DOHH2 (cell line): Measurements from ENCODE around the gene IGLON5.

Experiments
- H3F3A ChIP-seq: fragments of 200-600 bp; sonication (generic), shearing (Covaris generic); 2 replicates; pipeline ENCODE4 v1.6.0; 2016; ENCODE audit warnings: antibody characterized with exemption, mild to moderate bottlenecking; ENCODE audit not compliant: control insufficient read depth, insufficient read depth
- H3K27ac ChIP-seq: fragments of 200-600 bp; sonication (generic); 2 replicates; pipeline ENCODE4 v1.5.1; 2014; ENCODE audit warnings: low read depth, mild to moderate bottlenecking, low read length, moderate library complexity
- H3K27me3 ChIP-seq: fragments of 200-600 bp; sonication (generic); 2 replicates; pipeline ENCODE4 v1.6.1; 2014; ENCODE audit warnings: mild to moderate bottlenecking, low read length, mixed read lengths; ENCODE audit not compliant: control insufficient read depth
- H3K36me3 ChIP-seq: fragments of 200-600 bp; sonication (generic); 2 replicates; pipeline ENCODE4 v1.6.1; 2014; ENCODE audit warnings: mild to moderate bottlenecking, low read length, moderate library complexity, mixed read lengths; ENCODE audit not compliant: control insufficient read depth
- H3K4me1 ChIP-seq: fragments of 200-600 bp; sonication (generic); 2 replicates; pipeline ENCODE4 v1.6.1; 2014; ENCODE audit warnings: mild to moderate bottlenecking, low read length, mixed read lengths; ENCODE audit not compliant: control insufficient read depth
- H3K4me2 ChIP-seq: fragments of 200-600 bp; sonication (generic); 2 replicates; pipeline ENCODE4 v1.6.0; 2014; ENCODE audit warnings: mild to moderate bottlenecking, low read length, moderate library complexity
- H3K4me3 ChIP-seq: fragments of 200-600 bp; sonication (generic); 2 replicates; pipeline ENCODE4 v1.5.1; 2014; ENCODE audit warnings: mild to moderate bottlenecking, low read length, mixed read lengths
- H3K79me2 ChIP-seq: fragments of 200-600 bp; sonication (generic); 2 replicates; pipeline ENCODE4 v1.6.1; 2014; ENCODE audit warnings: mild to moderate bottlenecking, low read length, mixed read lengths; ENCODE audit not compliant: control insufficient read depth
- H3K9me2 ChIP-seq: fragments of 200-600 bp; sonication (generic); replicated peaks from 2 replicates; pipeline ENCODE4 v1.6.1; 2014; ENCODE audit warnings: mild to moderate bottlenecking, low read length, mixed read lengths; ENCODE audit not compliant: control insufficient read depth
- H3K9me3 ChIP-seq: fragments of 200-600 bp; sonication (generic); 2 replicates; pipeline ENCODE4 v1.6.1; 2014; ENCODE audit warnings: antibody characterized with exemption, low read length, mixed read lengths; ENCODE audit not compliant: control insufficient read depth, insufficient read depth
- H4K20me1 ChIP-seq: fragments of 200-600 bp; sonication (generic); 2 replicates; pipeline ENCODE4 v1.6.0; 2014; ENCODE audit warnings: low read depth, mild to moderate bottlenecking, antibody characterized with exemption, low read length, moderate library complexity; ENCODE audit not compliant: control insufficient read depth, insufficient read depth
- EZH2phosphoT487 ChIP-seq: fragments of 200-600 bp; sonication (generic); IDR thresholded peaks from 2 replicates; pipeline ENCODE4 v1.6.1; 2017; ENCODE audit warnings: borderline replicate concordance, mild to moderate bottlenecking, antibody characterized with exemption, low read length, moderate library complexity, mixed read lengths
- TF ChIP-seq, protein P1 (sequence below): fragments of 200-600 bp; sonication (generic); IDR thresholded peaks from one replicate; pipeline ENCODE4 v1.5.1; 2014; ENCODE audit warnings: antibody characterized with exemption, mild to moderate bottlenecking, low read depth, low read length; ENCODE audit not compliant: poor library complexity, severe bottlenecking

Gene IGLON5

DNA sequence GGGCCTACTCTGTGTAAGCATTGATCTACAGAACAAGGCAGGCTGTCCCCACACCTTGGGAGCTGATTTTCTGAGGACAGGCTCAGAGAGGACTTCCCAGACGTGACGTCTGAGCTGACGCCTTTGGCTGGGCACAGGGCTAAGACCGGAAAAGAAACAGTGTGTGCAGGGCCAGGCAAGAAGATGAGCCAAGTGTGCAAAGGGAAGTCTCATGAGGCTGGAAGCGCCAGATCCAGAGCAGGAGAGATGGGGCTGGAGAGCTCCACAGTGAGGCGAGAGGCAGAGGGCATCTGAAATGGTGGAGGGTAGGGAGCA lies 12.7 kb downstream of the IGLON5 start:
- Histone ChIP-seq H3K9me2 (no peaks in the 10 kb centered on the region), H3K27me3 (no peaks in the 10 kb centered on the region), H3K4me3 (no peak overlapping the region), H3K4me1 (no peaks in the 10 kb centered on the region), H3K27ac (no peak overlapping the region), H4K20me1 (no peaks in the 10 kb centered on the region), H3K9me3 (no peaks in the 10 kb centered on the region), H3K4me2 (no peak overlapping the region), H3K36me3 (no peaks in the 10 kb centered on the region), H3F3A (no peaks in the 10 kb centered on the region), H3K79me2 (no peaks in the 10 kb centered on the region)
- TF ChIP-seq, protein P1, sequence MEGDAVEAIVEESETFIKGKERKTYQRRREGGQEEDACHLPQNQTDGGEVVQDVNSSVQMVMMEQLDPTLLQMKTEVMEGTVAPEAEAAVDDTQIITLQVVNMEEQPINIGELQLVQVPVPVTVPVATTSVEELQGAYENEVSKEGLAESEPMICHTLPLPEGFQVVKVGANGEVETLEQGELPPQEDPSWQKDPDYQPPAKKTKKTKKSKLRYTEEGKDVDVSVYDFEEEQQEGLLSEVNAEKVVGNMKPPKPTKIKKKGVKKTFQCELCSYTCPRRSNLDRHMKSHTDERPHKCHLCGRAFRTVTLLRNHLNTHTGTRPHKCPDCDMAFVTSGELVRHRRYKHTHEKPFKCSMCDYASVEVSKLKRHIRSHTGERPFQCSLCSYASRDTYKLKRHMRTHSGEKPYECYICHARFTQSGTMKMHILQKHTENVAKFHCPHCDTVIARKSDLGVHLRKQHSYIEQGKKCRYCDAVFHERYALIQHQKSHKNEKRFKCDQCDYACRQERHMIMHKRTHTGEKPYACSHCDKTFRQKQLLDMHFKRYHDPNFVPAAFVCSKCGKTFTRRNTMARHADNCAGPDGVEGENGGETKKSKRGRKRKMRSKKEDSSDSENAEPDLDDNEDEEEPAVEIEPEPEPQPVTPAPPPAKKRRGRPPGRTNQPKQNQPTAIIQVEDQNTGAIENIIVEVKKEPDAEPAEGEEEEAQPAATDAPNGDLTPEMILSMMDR, result no peak
- no peak for TF ChIP-seq EZH2phosphoT487

DNA sequence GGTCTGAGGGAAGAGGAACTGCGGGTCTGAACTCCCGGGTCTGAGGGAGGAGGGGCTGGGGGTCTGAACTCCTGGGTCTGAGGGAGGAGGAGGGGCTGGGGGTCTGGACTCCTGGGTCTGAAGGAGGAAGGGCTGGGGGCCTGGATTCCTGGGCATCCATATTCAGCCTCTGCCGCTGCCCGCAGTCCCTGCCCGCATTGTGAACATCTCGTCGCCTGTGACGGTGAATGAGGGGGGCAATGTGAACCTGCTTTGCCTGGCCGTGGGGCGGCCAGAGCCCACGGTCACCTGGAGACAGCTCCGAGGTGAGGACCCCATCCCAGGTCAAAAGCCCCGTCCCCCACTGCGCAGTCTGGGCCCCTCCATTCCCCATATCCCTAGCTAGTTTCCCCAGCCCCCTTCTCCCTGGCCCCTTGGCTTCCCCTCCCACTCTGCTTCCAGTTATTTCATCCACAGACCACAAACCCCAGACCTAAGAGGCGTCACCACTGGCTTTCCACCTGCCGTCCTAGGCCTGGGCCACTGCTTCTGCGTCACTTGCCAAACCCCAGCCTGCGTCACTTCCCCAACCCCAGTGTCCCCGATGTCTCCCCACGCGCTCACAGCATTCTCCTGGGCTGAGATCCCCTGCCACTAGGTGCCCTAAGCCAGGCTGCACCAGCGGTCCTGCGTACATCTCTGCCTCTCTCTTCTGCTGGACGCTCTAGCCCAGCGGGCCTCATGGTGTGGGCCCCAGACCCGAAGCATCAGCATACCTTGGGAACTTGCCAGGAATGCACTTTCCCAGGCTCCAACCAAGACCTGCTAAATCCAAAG lies 13.9 kb downstream of the IGLON5 start:
- Histone ChIP-seq H3K27me3 (no peaks in the 10 kb centered on the region), H3K27ac (no peak overlapping the region), H3K4me2 (no peak overlapping the region), H3K79me2 (no peaks in the 10 kb centered on the region), H4K20me1 (no peaks in the 10 kb centered on the region), H3K9me3 (no peaks in the 10 kb centered on the region), H3F3A (no peaks in the 10 kb centered on the region), H3K9me2 (no peaks in the 10 kb centered on the region), H3K4me1 (no peaks in the 10 kb centered on the region), H3K4me3 (no peak overlapping the region), H3K36me3 (no peaks in the 10 kb centered on the region)
- no peak for TF ChIP-seq EZH2phosphoT487
- TF ChIP-seq, protein P1, result no peak

DNA sequence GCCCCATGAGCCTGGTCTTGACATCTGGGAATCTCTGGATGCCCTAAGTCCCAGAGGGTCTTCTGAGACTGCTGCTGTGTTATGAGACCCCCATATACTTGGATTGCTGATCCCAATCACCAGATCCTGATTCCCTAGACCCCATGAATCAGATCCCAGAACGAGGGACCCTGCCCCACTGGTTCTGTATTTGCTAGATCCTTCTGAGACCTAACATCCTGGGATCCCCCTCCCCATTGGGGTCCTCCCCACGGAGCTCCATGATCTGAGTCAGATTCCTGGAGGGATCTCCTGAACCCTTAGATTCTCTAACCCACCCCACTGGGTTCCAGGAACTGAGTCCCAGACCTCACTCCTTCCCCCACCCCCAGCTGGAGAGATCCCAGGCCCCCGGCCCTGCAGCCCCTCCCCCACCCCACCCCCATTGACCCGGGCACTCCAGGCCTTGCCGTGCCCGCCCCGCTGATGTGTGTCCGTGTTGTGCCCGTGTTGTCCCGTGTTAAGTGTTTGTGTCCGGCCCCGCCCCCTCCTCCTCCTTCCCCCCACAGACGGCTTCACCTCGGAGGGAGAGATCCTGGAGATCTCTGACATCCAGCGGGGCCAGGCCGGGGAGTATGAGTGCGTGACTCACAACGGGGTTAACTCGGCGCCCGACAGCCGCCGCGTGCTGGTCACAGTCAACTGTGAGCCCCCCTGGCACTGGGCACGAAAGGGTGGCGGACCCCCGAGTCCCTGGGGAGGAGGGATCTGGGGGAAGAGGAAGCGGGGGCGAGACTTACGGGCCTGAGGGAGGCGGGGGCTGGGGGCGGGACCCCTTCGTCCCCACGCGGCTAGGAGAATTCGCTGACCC lies 15.0 kb downstream of the IGLON5 start:
- H3K4me3 ChIP-seq, result no peak overlapping the region
- no peaks in the 10 kb centered on the region for H3K4me1 ChIP-seq

More for the DNA sequence above, 15.0 kb downstream of the IGLON5 start:
- Histone ChIP-seq H3F3A (no peaks in the 10 kb centered on the region), H4K20me1 (no peaks in the 10 kb centered on the region), H3K9me2 (no peaks in the 10 kb centered on the region), H3K27me3 (no peaks in the 10 kb centered on the region), H3K4me2 (no peak overlapping the region), H3K9me3 (no peaks in the 10 kb centered on the region), H3K27ac (no peak overlapping the region), H3K79me2 (no peaks in the 10 kb centered on the region), H3K36me3 (no peaks in the 10 kb centered on the region)
- TF ChIP-seq, protein P1, result no peak
- no peak for TF ChIP-seq EZH2phosphoT487
